GM19328 (cell line): Measurements from ENCODE around the gene PTGFRN.
"Not testable (repeated sequence)": the region's sequence is repeated elsewhere in the genome, so short reads cannot be mapped to it uniquely, and the experiment has no call there.

ENCODE experiments used
- ATAC-seq: cut with Tn5 transposase; IDR thresholded peaks from one replicate; pipeline ENCODE4 v1.9.1; 2021; ENCODE audit warnings: mild to moderate bottlenecking, moderate library complexity; ENCODE audit not compliant: unreplicated experiment

The PTGFRN gene

DNA sequence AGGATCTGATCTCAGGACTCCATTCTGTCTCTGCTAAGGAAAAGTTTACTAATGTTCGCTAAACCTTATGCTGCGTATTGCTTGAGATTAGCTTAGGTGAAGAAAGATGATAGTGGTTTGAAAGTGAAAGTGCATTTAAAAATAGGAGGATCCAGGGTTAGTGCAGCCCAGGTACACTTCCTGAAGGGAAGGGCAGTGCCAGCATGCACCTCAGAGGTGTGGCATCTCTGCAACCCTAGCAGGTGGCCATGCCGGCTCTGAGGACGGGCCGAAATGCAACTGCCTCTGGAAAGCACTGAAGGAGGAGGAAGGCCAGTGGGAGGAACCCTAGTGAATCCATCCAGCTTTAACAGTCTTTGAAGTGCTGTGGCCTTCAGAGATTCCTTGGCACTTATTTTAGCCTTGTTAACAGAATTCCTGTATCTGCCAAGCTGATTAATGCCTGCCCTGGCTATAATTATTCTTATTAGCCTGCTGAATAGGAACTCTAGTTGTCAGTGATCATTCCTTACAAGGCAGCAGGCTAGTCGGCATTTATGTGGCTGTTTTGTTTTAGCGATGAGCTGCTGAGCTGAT lies 5.5 kb downstream of the PTGFRN start:
- no peak for ATAC-seq

DNA sequence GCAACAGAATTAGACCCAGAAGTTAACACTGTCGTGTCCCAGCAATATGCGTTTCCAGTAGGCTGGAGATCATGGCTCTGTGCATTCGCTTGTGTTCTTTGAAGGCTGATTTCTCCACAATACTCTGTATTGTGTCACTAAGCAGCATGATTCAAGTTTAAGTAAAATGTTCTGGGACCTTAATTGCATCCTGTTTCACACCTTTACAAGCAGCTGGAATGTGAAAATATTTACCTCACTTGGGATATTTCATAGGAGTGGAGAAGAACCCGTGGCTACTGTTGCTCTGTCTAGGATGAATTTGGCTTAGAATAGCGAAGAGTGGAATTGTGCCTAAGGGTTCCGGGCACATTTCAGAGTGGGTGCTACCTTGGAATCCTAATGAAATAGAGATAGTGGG lies 6.3 kb downstream of the PTGFRN start:
- no peak for ATAC-seq

DNA sequence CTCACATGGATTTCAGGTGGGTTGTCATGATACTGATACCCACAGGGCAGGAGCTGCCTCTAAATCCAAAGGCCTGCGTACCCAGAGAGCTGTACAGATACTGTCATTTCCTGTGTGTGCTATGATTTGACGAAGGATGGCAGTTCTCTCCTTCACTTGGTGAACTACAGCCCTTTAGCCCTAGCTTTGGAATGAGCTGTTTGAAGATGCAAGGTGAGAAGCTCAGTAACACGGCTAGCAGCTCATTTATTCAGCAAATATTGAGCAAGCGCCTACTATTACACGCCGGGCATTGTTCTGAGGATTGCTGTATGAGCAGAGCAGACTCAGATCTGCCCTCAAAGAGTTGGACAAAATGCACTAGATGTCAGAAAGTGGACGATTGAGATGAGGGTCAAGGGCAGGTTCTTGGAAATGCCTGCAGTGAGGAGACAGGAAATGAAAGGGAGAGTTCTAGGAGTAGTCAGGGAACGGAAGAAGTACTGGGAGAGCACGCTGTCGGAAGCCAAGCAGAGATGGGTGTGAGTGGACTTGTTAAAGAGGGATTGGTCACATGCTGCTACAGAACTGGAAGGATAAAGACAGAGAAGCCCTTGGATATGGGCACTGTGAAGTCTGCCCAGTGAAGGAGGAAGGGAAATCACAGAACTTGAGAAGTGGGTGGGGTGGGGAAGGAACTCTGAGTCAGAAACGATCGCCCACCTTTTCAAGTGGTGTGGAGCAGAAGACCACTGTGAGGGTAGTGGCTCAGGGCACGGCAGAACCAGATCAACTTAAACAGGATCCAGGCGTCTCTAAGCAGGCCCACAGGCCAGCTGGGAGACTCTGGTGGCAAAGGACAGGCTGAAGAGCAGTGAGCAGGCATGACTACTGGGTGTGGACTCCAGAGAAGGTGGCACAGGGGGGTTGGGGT lies 7.1 kb downstream of the PTGFRN start:
- ATAC-seq = no peak

DNA sequence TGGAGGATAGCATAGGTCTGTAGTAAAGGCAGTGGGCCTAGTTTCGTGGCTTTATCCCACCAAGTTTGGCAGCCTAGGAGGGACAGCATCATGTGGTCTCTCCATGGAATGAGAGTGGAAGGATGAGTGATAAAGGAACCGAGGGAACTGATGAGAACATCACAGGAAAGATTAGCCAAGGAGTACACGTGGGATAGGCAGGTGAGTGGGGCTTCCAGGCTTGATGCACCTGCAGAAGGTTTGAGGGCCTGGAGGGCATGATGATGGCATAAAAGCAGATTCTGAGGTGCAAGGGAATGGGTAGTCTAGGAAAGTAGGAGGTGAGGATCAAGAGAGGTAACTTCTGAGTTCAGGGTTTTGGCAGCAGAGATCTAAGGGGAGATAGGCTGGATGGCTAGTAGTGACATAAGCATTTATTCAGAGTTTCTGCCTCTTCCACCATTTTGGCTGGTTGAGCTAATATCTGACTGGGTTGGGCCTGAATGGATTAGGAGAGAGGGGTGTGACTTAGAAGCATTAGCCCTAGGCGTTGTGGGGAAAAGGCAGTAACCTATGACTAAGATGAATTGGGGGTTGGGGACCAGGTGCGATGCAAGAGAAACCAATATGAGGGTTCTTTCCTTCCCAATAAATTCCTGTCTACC lies 9.1 kb downstream of the PTGFRN start:
- no peak for ATAC-seq

DNA sequence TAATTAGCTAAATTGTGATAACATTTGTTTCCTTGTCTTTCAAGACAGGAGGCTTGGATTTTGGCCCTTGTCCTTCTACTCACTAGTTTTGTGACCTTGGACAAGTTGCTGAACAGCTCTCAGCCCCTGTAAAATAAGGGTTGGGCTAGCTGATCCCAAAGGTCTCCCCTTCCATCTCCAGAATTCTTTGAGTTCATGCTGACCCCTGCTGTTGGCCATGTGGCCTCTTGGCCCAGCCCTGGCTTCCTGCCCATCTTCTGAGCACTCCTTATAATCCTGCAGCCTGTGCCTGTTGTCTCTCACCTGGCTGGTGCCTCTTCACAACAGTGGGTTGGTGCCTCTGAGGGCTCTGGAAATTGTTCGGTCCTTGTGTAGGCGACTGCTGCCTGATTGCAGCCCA lies 10.1 kb downstream of the PTGFRN start:
- no peak for ATAC-seq

DNA sequence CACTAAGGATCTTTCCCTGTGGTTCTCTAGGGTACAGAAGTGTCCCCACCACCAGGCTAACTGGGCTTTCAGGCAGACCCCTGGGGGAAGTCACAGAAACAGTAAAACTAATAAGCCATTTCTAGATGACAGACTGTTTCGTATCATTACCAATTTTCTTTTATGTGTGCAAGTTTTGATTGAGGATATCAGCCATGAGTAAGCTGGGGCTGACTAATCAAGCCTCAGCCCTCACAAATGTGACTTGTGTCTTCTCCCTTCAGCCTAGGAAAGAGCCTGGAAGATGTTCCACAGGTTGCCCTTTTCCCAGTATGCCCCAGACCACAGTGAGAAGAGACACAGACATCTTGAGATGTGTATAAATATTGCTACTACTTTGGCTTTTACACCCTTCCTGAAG lies 10.5 kb downstream of the PTGFRN start:
- no peak for ATAC-seq

DNA sequence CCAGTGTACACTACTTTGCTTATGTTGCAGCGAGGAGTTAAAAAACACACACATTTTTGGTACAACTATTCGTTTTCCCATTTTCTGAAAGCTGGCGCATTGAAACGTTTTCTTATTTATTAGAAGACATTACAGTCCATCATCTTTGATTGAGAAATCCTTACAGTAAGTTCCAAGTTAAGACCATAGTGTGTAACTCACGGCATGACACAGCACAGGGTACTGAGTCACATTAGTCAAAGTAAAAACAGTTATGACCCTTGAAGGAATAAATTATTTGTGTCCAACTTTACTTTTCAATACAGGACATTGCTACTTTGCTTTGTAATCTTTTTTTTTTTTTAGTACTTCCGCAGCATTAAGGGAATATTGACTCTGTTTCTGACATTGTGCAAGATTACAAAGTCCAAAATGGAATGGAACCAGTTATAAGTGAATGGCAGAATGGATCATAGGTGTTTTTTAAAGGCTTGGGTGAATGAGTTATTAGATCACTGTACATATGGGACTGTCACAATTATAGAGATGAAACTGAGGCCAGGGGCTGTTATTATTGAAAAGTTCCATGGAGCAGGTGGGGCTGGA lies 11.7 kb downstream of the PTGFRN start:
- ATAC-seq = no peak

DNA sequence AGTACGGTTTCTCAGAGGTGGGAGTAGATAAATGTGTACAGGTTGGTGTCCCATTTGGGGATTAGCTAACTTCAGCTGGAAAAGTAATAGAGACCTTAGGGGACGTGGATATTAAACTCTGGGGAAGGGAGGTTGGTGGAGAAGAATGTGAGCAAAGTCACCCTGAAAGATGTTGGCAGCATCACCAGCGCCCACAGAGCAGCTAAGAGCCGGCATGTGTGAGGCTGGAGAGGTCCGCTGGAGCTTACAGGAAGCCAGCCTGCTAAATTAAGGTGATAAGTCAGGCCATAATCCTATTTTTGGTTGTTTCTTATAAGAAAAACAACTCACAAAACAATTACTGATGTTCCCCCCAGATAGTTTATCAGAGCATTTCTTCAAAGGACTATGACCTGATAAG lies 12.2 kb downstream of the PTGFRN start:
- no peak for ATAC-seq

DNA sequence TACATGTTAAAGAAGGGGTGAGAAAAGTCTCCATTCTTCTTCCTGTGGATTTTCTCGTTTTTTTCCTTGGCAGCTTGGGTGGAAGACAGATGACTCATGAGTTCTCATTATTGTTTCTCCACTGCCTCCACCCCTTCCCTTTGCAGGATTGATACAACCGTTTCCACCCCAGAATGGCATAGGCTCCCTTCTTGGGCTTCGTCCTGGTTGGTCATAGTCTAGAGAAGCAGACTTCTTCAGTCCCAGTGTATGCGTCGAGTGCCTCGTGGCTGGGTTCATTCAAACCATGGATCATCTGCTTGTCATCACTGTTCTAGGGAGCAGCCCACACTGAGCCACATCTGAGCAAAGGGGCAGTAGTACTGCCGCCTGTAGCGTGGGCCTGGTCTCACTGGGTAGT lies 13.7 kb downstream of the PTGFRN start:
- ATAC-seq = no peak

DNA sequence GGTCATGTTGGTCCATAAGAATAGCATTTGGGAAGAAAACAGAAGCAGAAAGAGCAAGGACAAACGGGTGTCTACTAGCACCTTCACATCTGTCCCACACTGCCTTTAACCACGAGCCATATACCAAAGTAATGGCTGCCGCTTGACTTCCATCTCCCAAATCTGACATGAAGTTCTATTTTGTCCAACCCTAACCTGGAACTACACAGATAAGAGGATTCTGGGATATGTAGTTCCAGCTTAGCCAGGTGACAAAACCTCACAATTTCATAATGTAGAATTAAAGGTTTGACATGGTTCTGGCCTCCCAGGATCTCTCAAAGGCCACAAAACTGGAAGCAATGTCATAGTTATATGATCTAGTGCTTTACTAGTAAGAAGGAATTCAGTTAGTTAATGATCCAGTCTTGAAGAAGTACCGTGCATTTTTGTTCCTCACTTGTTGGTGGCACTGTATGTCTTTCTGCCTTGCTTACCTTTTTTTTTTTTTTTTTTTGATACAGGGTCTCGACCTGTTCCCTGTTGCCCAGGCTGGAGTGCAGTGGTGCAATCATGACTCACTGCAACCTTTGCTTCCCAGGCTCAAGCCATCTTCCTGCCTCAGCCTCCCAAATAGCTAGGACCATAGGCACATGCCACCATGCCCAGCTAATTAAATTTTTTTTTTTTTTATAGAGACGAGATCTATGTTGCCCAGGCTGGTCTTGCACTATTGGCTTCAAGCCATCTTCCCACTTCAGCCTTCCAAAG lies 17.5 kb downstream of the PTGFRN start:
- no peak for ATAC-seq

DNA sequence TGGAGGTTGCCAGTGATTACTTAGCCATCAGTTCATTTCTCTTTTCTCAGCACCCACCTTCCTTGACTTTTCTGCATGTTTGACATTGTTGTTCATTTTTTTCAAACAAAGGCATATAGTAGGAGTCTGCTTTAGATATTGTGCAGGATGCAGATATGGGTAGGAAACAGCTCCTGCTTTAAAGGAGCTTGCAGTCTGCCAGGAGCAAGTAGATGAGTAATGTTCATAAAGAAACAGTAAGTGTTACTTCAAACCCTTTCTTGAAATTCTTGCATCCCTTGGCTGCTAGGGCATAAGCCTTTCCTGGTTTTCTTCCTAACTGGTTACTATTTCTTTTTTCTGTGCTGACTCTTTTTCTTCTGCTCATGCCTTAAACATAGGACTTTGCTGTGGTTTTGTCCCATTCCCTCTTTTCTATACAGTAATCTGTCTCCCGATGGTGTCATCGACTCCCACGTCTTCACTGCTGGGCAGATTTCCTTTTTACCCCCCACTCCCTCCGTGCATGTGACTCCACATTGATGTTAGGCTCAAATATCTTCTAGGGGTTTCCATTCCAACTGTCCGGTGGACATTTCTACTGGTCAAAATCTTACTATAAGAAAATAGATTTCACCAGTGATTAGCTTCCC lies 20.4 kb downstream of the PTGFRN start:
- no peak for ATAC-seq

DNA sequence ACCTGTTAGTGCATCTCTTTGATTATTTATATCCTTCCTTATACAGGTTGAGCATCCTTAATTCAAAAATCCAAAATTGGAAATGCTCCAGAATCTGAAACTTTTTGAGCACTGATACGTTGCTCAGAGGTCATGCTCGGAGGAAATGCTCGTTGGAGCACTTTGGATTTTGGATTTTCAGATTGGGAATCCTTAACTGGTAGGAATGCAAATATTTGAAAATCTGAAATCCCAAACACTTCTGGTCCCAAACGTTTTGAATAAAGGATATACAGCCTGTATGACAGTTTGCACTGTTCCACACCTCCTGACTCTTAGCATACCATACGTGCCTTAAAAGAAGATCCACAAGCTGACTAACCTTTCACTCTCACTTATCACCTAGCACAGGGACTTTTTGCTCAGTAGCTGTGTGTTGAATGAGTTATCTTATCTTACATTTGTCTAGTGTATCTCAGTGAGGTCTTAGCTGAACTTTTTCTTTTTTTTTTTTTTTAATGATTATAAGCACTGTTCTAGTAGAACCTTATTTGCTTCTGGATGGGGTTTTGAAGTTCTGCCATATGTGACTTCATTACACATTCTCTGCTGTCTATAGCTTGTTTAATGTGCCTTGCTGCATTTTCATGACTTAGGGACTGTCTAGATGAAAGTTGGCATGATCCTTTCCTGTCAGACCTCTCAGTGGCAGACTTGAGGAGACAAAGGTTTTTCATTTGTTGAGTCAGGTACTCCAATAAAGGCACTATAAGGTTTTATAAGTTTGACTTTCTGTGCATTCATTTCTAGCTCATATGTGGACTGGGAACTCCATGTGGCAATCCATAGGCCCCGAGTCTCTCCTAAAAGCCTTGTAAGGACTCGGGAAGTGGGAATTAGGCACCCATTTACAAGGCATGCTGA lies 21.6 kb downstream of the PTGFRN start:
- no peak for ATAC-seq

DNA sequence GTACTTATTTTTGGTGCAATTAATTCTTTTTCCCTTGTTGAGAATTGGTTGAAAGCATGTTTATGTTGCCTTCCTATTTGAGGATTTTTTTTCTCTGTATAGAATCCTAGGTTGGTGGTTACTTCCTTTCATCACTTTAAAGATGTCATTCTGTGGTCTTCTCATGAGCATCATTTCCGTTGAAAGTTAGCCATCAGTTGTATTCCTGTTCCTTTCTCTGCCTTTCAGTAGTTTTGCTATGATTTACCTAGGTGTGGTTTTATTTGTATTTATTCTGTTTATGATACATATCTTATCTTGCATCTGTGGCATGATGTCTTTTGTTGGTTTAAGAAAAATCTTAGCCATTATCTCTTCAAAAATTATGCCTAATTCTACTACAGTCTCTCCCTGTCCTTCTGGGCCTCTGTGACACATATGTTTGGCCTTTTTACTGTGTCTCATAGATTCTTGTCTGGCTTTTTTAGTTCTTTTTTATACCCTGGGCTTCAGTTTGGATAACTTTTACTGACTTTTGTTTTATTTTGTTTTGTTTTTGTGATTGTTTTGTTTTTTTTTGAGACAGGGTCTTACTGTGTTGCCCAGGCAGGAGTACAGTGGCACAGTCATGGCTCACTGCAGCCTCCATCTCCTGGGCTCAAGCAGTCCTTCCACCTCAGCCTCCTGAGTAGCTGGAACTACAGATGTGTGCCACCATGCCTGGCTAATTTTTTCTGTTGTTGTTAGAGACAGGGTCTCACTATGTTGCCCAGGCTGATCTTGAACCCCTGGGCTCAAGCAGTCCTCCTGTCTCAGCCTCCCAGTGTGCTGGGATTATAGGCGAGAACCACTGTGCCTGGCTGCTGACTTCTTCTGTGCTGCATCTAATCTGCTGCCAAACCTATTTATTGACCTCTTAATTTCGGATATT lies 24.1 kb downstream of the PTGFRN start:
- ATAC-seq = no peak

DNA sequence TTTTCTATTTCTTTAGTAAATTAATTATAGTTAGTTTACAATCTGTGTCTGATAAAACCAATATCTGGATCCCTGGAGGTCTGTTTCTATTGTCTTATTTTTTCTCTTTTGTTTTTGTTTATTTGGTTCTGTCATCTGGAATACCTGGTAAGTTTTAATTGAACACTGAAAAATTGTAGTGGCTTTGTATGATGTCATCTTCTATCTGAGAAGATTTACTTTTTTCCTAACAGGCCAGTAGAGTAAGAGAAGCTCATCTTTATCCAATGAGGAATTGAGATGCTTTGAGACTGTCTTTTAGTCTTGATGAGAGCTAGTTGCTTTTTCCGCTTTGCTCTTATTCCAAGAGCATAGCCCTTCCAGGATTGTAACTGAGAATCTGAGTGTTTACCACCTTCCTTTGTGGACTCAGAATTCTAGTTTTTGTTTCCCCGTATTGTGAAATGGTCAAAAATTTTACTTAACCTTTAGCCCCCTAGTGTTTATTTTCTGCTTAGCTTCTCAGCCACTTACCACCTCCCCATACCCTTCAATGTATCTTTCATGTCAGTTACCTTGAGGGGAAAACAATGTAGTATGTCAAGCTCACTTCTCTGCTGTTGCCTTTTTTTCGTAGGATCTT lies 25.0 kb downstream of the PTGFRN start:
- no peak for ATAC-seq

DNA sequence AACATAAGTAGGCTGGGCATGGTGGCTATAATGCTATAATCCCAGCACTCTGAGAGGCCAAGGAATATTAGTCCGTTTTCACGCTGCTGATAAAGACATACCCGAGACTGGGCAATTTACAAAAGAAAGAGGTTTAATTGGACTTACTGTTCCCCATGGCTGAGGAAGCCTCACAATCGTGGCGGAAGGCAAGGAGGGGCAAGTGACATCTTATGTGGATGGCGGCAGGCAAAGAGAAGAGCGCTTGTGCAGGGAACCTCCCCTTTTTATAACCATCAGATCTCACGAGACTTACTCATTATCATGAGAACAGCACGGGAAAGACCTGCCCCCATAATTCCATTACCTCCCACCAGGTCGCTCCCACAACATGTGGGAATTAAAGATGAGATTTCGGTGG lies 28.5 kb downstream of the PTGFRN start:
- no peak for ATAC-seq

DNA sequence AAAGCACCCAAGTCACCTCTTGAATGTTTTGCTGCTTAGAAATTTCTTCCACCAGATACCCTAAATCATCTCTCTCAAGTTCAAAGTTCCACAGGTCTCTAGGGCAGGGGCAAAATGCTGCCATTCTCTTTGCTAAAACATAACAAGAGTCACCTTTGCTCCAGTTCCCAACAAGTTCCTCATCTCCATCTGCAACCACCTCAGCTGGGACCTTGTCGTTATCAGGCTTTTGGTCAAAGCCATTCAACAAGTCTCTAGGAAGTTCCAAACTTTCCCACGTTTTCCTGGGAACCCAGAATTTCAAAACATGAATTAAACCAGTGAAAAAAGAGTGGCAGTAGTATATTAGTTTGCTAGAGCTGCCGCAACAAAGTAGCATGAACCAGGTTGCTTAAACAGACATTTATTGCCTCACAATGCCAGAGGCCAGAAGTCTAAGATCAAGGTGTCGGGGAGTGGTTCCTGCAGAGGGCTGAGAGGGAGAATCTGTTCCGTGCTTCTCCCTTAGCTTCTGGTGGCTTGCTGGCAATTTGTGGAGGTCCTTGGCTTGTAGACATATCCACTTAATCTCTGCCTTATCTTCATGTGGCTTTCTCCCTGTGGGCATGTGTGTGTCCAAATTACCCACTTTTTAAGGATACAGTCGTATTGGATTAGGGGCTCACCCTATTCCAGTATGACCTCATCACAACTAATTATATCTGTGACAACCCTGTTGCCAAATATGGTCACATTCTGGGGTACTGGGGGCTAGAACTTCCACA lies 30.2 kb downstream of the PTGFRN start:
- not testable (repeated sequence) for ATAC-seq
